ENCODE results near the gene GPLD1. TPM values are rescaled to one million over a fixed set of nuclear protein-coding genes. Genes with fewer than 3 reads are reported as not detected.
A peak's percentile ranks its signal among the peaks of the same experiment; 100 is the strongest.

GPLD1 gene
- total RNA-seq, 2 donors from 2014 or later = 3.1 to 13.0 TPM

DNA sequence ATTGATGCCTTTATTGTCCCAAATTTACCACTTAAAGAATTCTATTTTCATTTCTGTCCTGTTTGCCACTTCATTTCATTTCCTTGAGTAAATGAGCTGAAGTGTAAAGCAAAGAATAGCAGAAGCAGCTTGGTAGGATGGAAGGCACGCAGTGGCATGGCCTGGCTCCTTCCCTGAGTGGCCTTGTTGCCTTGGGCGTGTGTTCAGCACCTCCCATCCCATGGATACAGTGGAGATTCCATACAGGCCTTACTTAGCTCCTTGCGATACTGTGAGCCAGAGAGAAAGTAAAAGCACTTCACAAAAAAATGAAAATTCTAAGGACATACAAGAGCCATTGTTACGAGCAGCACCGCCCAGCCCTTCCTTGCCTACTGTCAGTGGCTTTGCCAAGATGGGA lies 45.0 kb upstream of the GPLD1 start:
- no peaks in the 10 kb centered on the region for H3K27me3 ChIP-seq (replicated peaks; ENCODE audit: insufficient read depth)
- TF ChIP-seq, protein P1, sequence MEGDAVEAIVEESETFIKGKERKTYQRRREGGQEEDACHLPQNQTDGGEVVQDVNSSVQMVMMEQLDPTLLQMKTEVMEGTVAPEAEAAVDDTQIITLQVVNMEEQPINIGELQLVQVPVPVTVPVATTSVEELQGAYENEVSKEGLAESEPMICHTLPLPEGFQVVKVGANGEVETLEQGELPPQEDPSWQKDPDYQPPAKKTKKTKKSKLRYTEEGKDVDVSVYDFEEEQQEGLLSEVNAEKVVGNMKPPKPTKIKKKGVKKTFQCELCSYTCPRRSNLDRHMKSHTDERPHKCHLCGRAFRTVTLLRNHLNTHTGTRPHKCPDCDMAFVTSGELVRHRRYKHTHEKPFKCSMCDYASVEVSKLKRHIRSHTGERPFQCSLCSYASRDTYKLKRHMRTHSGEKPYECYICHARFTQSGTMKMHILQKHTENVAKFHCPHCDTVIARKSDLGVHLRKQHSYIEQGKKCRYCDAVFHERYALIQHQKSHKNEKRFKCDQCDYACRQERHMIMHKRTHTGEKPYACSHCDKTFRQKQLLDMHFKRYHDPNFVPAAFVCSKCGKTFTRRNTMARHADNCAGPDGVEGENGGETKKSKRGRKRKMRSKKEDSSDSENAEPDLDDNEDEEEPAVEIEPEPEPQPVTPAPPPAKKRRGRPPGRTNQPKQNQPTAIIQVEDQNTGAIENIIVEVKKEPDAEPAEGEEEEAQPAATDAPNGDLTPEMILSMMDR (IDR thresholded peaks at IDR 0.05) = no peak
- TF ChIP-seq POLR2A (IDR thresholded peaks at IDR 0.05) (no peak), POLR2AphosphoS5 (IDR thresholded peaks at IDR 0.05) (no peak)
- 96% methylated on average over 5 of the region's 5 CpGs for WGBS
- no peak for DNase-seq (ENCODE audit: low spot score)
- no peaks in the 10 kb centered on the region for H3K9me3 ChIP-seq
- H3K36me3 ChIP-seq = no peaks in the 10 kb centered on the region
- intact Hi-C loops (cut with DNase I) = no loop called here
- H3K4me3 ChIP-seq = no peak overlapping the region
- no peak overlapping the region for H3K27ac ChIP-seq
- peaks cover 4% of the 10 kb centered on the region for H3K4me1 ChIP-seq (replicated peaks)

DNA sequence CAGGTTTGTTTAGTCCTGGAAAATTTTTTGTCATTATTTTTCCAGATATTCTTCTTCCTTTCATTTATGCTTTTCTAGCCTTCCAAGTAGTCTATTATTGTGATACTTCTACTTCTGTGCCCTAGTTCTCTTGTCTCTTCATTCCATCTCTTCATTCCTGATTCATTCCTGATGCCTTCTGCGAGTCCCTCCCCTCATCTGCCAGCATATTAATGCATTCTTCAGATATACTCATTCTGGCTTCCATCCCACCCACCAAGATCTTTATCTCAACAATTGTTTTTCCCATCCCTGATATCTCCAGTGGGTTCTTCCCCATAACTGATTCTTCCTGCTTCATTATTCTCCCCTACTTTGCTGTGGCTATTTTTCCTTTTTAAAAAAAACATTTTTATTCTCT lies 40.6 kb upstream of the GPLD1 start:
- H3K27me3 ChIP-seq (replicated peaks; ENCODE audit: insufficient read depth) = no peaks in the 10 kb centered on the region
- intact Hi-C loops (cut with DNase I) = no loop called here
- TF ChIP-seq, protein P1 (IDR thresholded peaks at IDR 0.05) = no peak
- no peak for TF ChIP-seq POLR2A (IDR thresholded peaks at IDR 0.05)
- TF ChIP-seq POLR2AphosphoS5 (IDR thresholded peaks at IDR 0.05) = no peak
- no peak overlapping the region for H3K4me3 ChIP-seq
- H3K9me3 ChIP-seq = no peaks in the 10 kb centered on the region
- H3K4me1 ChIP-seq (replicated peaks) = no peaks in the 10 kb centered on the region
- 73% methylated on average over 1 of the region's 1 CpG for WGBS
- H3K36me3 ChIP-seq = no peaks in the 10 kb centered on the region
- DNase-seq (ENCODE audit: low spot score) = no peak
- H3K27ac ChIP-seq = no peak overlapping the region

DNA sequence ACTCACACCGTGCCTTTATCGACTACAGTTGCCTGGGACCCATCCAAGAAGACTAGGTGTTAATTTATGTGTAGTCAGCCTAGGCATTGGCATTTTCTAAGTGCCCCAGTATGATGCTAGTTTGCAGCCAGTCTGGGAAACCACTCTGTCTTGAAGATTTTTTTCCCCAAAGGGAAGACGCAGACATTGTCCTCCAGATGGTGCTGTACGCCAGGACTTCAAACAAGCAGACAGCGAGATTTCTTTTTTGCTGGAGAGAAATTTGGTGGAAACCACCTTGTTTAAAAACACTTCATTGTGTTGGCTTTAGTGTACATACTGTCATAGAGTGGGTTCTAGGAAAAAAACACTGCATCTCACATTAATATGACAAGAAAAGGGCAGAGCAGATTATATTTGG lies 35.4 kb upstream of the GPLD1 start:
- Histone ChIP-seq H3K9me3 (no peaks in the 10 kb centered on the region), H3K27ac (no peak overlapping the region), H3K36me3 (no peaks in the 10 kb centered on the region), H3K4me3 (no peak overlapping the region), H3K4me1 (replicated peaks) (no peaks in the 10 kb centered on the region), H3K27me3 (replicated peaks; ENCODE audit: insufficient read depth) (no peaks in the 10 kb centered on the region)
- no peak for TF ChIP-seq POLR2AphosphoS5 (IDR thresholded peaks at IDR 0.05)
- TF ChIP-seq, protein P1 (IDR thresholded peaks at IDR 0.05) = peak in 1 of 4 experiments; percentile 22
- TF ChIP-seq POLR2A (IDR thresholded peaks at IDR 0.05) = no peak
- WGBS = 56% methylated on average over 5 of the region's 5 CpGs
- intact Hi-C loops (cut with DNase I) = no loop called here
- no peak for DNase-seq (ENCODE audit: low spot score)

DNA sequence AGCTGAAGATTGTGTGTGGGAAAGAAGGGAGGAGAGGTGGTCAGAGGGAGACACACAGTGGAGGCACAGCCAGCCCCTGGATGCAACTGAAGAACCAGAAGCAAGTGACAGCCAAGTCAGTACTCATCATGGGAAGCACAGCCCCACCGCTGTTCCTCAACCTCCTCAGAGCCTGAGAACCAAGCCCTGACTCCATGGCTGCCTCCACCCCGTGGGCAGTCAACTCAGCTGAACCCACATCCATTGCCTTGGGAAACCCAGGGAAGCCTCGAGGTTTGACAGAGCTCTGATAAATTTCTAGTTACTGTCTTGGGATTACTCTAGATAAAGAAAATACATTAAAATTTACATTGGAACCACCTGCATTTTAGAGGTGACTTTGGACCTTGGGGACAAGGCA lies 35.0 kb upstream of the GPLD1 start:
- no peak for DNase-seq (ENCODE audit: low spot score)
- TF ChIP-seq POLR2AphosphoS5 (IDR thresholded peaks at IDR 0.05) (no peak), POLR2A (IDR thresholded peaks at IDR 0.05) (no peak)
- TF ChIP-seq, protein P1 (IDR thresholded peaks at IDR 0.05) = no peak
- intact Hi-C loops (cut with DNase I) = no loop called here
- no peaks in the 10 kb centered on the region for H3K36me3 ChIP-seq
- H3K27me3 ChIP-seq (replicated peaks; ENCODE audit: insufficient read depth) = no peaks in the 10 kb centered on the region
- no peaks in the 10 kb centered on the region for H3K4me1 ChIP-seq (replicated peaks)
- WGBS = 90% methylated on average over 3 of the region's 3 CpGs
- H3K9me3 ChIP-seq = no peaks in the 10 kb centered on the region
- no peak overlapping the region for H3K4me3 ChIP-seq
- no peak overlapping the region for H3K27ac ChIP-seq

DNA sequence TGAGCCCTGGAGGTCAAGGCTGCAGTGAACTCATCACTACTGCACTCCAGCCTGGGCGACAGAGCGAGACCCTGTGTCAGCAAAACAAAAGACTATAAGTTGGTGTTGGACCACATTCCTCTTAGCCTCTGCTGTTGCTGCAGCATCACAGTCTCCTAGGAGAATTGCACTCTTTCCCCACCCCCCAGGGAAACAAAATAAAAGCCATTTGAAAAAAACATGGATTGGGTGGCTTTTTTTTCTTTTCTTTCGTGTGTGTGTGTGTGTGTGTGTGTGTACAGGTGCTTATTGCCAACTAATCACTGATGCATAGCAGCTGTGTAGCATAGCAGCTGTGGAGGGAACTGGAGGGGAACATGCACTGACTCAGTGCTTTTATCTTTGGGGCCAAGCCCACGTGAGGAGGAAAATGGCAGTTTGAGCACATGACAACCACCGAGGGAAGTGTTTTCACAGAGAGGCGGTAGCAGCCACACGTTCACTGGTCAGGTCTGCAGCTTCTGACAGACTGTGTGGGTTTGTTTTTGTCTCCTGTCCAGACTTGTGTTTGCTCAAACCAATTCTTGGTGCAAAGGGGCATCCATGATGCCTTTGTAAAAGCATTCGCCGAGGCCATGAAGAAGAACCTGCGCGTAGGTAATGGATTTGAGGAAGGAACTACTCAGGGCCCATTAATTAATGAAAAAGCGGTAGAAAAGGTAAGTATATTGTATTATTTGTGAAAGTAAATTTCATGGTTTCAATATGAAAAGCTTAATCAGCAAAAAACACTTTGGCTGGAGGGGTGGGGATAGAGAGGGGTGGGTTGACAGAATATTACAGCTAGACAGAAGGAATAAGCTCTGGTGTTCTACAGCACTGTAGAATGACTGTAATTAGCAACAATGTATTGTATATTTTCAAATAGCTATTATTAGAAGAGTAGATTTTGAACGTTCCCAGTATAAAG lies 33.1 kb upstream of the GPLD1 start:
- no peaks in the 10 kb centered on the region for H3K4me1 ChIP-seq (replicated peaks)
- H3K27me3 ChIP-seq (replicated peaks; ENCODE audit: insufficient read depth) = no peaks in the 10 kb centered on the region
- 74% methylated on average over 13 of the region's 13 CpGs for WGBS
- intact Hi-C loops (cut with DNase I) = no loop called here
- TF ChIP-seq POLR2A (IDR thresholded peaks at IDR 0.05) = no peak
- TF ChIP-seq, protein P1 (IDR thresholded peaks at IDR 0.05) = no peak
- no peak for TF ChIP-seq POLR2AphosphoS5 (IDR thresholded peaks at IDR 0.05)
- no peaks in the 10 kb centered on the region for H3K9me3 ChIP-seq
- no peak overlapping the region for H3K27ac ChIP-seq
- H3K36me3 ChIP-seq = no peaks in the 10 kb centered on the region
- no peak overlapping the region for H3K4me3 ChIP-seq
- DNase-seq (ENCODE audit: low spot score) = no peak
